Subcutaneous abdominal adipose tissue (tissue), 5 donors: Measurements from ENCODE around the gene ALKBH1.
A peak's percentile ranks its signal among the peaks of the same experiment; 100 is the strongest.
"Not testable (repeated sequence)": the region's sequence is repeated elsewhere in the genome, so short reads cannot be mapped to it uniquely, and the experiment has no call there.

Experiments
- H3K27ac ChIP-seq: one replicate; pipeline ENCODE4 v1.7.0; 2013; ENCODE audit warnings: low read depth, mild to moderate bottlenecking, inconsistent platforms, low read length, moderate library complexity
- H3K27me3 ChIP-seq, 5 donors: one replicate each; pipeline ENCODE4 v1.7.0; 2013; ENCODE audit warnings: low read length in 5 of 5, inconsistent platforms in 1 of 5; ENCODE audit not compliant: control insufficient read depth in 5 of 5, insufficient read depth in 4 of 5
- H3K36me3 ChIP-seq, 5 donors: one replicate each; pipeline ENCODE4 v1.7.0; 2013; ENCODE audit warnings: low read length in 5 of 5; ENCODE audit not compliant: control insufficient read depth in 5 of 5, insufficient read depth in 5 of 5
- H3K4me1 ChIP-seq, 5 donors: one replicate each; pipeline ENCODE4 v1.7.0; 2013; ENCODE audit warnings: low read length in 5 of 5, mild to moderate bottlenecking in 3 of 5, moderate library complexity in 1 of 5; ENCODE audit not compliant: control insufficient read depth in 5 of 5, insufficient read depth in 5 of 5
- H3K4me3 ChIP-seq, 5 donors: one replicate each; pipeline ENCODE4 v1.7.0; 2013; ENCODE audit warnings: low read length in 5 of 5, low read depth in 1 of 5
- H3K9ac ChIP-seq, 5 donors: one replicate each; pipeline ENCODE4 v1.7.0; 2013; ENCODE audit warnings: low read length in 5 of 5, mild to moderate bottlenecking in 4 of 5, moderate library complexity in 3 of 5
- H3K9me3 ChIP-seq, 5 donors: one replicate each; pipeline ENCODE4 v1.7.0; 2013; ENCODE audit warnings: low read length in 5 of 5; ENCODE audit not compliant: control insufficient read depth in 5 of 5
- donor health status: healthy.
- donor health status: healthy.
- donor health status: healthy.
- donor health status: healthy.
- donor health status: healthy.

The ALKBH1 gene

GRCh38 chr14:77674931-77675330 lies 32.9 kb downstream of the ALKBH1 start:
- no peak overlapping the region for H3K9ac ChIP-seq
- no peaks in the 10 kb centered on the region for H3K27me3 ChIP-seq
- no peaks in the 10 kb centered on the region for H3K9me3 ChIP-seq
- H3K4me1 ChIP-seq, result peaks cover 0 to 4% (median 0%) of the 10 kb centered on the region in 5 donors
- H3K36me3 ChIP-seq, result peaks cover 29 to 51% (median 40%) of the 10 kb centered on the region in 5 donors
- no peak overlapping the region for H3K4me3 ChIP-seq
- no peak overlapping the region for H3K27ac ChIP-seq

DNA sequence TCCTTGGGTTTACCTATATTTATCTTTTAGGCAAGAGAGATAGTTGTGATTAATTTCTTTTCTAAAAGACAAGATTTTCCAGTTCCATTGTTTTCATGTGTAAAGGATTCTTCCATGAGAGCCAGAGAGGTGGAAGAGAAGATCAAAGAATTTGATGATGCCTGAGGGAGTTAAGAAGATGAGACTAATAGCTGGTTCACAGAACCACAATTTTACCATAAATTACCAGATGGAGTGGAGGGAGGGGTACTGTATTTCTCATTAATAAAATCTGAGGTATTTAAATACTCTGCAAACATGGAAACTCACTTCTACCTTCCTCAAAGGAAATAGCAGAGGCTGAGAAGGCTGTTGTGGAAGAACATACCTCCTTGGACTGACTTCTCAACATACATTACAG lies 34.6 kb downstream of the ALKBH1 start:
- peaks cover 0 to 5% (median 0%) of the 10 kb centered on the region in 5 donors for H3K4me1 ChIP-seq
- no peaks in the 10 kb centered on the region for H3K27me3 ChIP-seq
- H3K9me3 ChIP-seq, result no peaks in the 10 kb centered on the region
- no peak overlapping the region for H3K9ac ChIP-seq
- H3K36me3 ChIP-seq, result peaks cover 26 to 38% (median 30%) of the 10 kb centered on the region in 5 donors
- H3K27ac ChIP-seq, result no peak overlapping the region
- no peak overlapping the region for H3K4me3 ChIP-seq

DNA sequence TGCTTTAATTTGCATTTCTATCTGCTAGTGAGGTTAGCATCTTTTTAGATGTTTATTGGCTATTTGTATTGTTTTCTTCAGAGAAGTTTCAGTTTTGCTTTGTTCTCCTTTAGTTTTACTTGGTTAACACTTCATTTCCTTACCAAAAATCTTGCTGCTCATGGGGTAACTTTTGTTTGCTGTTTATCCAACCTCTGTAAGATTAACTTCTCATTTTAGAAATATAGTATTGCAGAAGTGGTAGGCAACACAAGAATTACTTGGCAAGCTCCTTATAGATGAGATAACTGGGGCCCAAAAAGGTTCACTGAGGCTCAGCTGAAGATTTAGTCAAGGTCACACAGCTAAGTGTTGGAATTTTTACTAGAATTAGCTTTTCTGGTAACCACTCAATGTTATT lies 40.5 kb downstream of the ALKBH1 start:
- H3K27ac ChIP-seq, result no peak overlapping the region
- H3K4me3 ChIP-seq, result no peak overlapping the region
- no peaks in the 10 kb centered on the region for H3K27me3 ChIP-seq

DNA sequence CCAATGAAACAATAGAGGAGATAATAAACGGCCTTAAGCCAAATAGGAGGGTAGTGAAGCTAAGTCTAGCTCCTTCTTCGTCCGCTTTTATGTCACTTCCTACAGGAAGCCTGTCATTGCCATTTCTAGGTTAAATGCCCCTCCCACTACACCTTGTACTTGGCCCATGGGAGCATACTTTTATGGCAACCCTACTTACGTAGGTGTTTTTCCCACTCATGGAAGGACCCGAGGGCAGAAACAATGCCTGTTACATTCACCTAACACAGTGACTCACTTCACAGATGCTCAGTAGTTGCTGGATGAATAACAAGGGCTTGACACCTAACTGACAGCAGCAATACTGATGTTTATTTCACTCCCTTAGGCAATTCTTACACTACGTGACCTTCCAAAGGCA lies 44.5 kb downstream of the ALKBH1 start:
- Histone ChIP-seq H3K4me3 (no peak overlapping the region), H3K4me1 (peaks cover 0 to 16% (median 0%) of the 10 kb centered on the region in 5 donors), H3K9ac (peak overlapping the region in 1 of 5 donors; percentile 61), H3K27me3 (peaks cover 0 to 3% (median 0%) of the 10 kb centered on the region in 5 donors), H3K36me3 (no peaks in the 10 kb centered on the region), H3K27ac (peak overlapping the region; percentile 65), H3K9me3 (no peaks in the 10 kb centered on the region)

More for the DNA sequence above, 40.5 kb downstream of the ALKBH1 start:
- H3K9ac ChIP-seq, result no peak overlapping the region
- peaks cover 0 to 3% (median 1%) of the 10 kb centered on the region in 5 donors for H3K36me3 ChIP-seq
- peaks cover 0 to 11% (median 5%) of the 10 kb centered on the region in 5 donors for H3K4me1 ChIP-seq
- no peaks in the 10 kb centered on the region for H3K9me3 ChIP-seq

DNA sequence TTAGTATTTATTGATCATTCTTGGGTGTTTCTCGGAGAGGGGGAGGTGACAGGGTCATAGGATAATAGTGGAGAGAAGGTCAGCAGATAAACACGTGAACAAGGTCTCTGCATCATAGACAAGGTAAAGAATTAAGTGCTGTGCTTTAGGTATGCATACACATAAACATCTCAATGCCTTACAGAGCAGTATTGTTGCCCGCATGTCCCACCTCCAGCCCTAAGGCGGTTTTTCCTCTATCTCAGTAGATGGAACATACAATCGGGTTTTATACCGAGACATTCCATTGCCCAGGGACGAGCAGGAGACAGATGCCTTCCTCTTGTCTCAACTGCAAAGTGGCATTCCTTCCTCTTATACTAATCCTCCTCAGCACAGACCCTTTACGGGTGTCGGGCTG lies 46.3 kb downstream of the ALKBH1 start:
- not testable (repeated sequence) for H3K4me3 ChIP-seq, H3K27me3 ChIP-seq, H3K9ac ChIP-seq, H3K36me3 ChIP-seq, H3K9me3 ChIP-seq, H3K27ac ChIP-seq
- peaks cover 0 to 28% (median 4%) of the 10 kb centered on the region in 5 donors for H3K4me1 ChIP-seq

- H3K9ac ChIP-seq, result no peak overlapping the region
- H3K9me3 ChIP-seq, result no peaks in the 10 kb centered on the region
- H3K27me3 ChIP-seq, result peaks cover 0 to 3% (median 0%) of the 10 kb centered on the region in 5 donors
- no peaks in the 10 kb centered on the region for H3K36me3 ChIP-seq
- H3K4me1 ChIP-seq, result peaks cover 0 to 32% (median 5%) of the 10 kb centered on the region in 5 donors
- H3K4me3 ChIP-seq, result no peak overlapping the region
- no peak overlapping the region for H3K27ac ChIP-seq
Measured at GRCh38 chr14:77660754-77661153, 47.1 kb downstream of the ALKBH1 start.

GRCh38 chr14:77659831-77660230 lies 48.0 kb downstream of the ALKBH1 start:
- peaks cover 0 to 3% (median 0%) of the 10 kb centered on the region in 5 donors for H3K27me3 ChIP-seq
- no peak overlapping the region for H3K4me3 ChIP-seq
- no peak overlapping the region for H3K27ac ChIP-seq
- H3K9ac ChIP-seq, result no peak overlapping the region
- no peaks in the 10 kb centered on the region for H3K9me3 ChIP-seq
- no peaks in the 10 kb centered on the region for H3K36me3 ChIP-seq
- peaks cover under 1 to 39% (median 5%) of the 10 kb centered on the region in 5 donors for H3K4me1 ChIP-seq

GRCh38 chr14:77657280-77657679 lies 50.5 kb downstream of the ALKBH1 start:
- no peaks in the 10 kb centered on the region for H3K9me3 ChIP-seq
- peak overlapping the region in 2 of 5 donors; percentile 28 to 36 for H3K4me3 ChIP-seq
- H3K36me3 ChIP-seq, result no peaks in the 10 kb centered on the region
- H3K4me1 ChIP-seq, result peaks cover 4 to 44% (median 9%) of the 10 kb centered on the region in 5 donors
- peaks cover 0 to 3% (median 0%) of the 10 kb centered on the region in 5 donors for H3K27me3 ChIP-seq
- peak overlapping the region; percentile 24 for H3K27ac ChIP-seq
- H3K9ac ChIP-seq, result no peak overlapping the region

DNA sequence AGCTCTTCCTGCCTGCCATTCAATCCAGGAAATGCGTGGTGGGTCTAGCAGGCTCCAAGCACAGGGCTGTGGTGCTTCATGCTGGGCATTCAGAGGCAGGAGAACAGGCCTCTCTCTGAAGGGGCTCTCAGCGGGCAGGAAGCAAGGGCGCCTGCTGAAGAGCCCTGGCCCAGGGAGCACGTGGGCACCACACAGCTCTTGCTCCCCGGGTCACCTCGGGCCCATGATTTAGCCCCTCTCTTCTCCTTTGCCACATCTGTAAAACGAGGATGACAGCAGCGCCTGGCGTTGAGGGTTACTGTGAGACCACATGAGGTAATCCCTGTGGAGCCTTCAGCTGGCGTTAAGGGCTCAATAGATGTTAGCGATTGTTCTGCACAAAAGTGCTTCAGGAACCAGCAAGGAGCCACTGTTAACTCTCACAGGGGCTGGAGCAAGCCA lies 53.8 kb downstream of the ALKBH1 start:
- H3K27me3 ChIP-seq, result no peaks in the 10 kb centered on the region
- peaks cover 4 to 39% (median 12%) of the 10 kb centered on the region in 5 donors for H3K4me1 ChIP-seq
- no peaks in the 10 kb centered on the region for H3K36me3 ChIP-seq
- no peaks in the 10 kb centered on the region for H3K9me3 ChIP-seq
- peak overlapping the region; percentile 6 for H3K27ac ChIP-seq
- H3K4me3 ChIP-seq, result no peak overlapping the region
- H3K9ac ChIP-seq, result no peak overlapping the region

DNA sequence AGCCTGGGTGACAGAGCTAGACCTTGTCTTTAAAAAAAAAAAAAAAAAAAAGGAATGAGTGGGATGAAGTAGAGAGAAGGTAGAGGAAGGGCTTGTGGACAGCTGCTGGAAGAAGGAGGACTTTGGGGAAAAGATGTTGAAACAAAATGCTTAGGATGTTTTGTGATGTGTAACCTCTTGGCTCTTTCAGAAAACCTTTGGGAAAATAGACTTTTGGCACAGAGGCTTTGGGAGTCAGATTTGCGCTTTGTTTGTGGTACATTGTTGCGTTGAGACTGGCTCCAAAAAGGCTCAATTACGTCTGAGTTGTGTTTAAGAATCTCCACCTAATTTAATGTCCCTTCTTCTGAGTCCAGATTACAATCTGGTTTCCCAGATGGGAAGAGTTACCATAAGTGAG lies 58.5 kb downstream of the ALKBH1 start:
- Histone ChIP-seq H3K36me3 (no peaks in the 10 kb centered on the region), H3K9ac (no peak overlapping the region), H3K27me3 (no peaks in the 10 kb centered on the region), H3K4me1 (peaks cover 0 to 11% (median 7%) of the 10 kb centered on the region in 5 donors), H3K27ac (no peak overlapping the region), H3K9me3 (peaks cover 0 to 6% (median 0%) of the 10 kb centered on the region in 5 donors), H3K4me3 (no peak overlapping the region)
